Fibroblast of lung (primary cell): ENCODE measurements around the gene ARMC3. TPM values are rescaled to one million over a fixed set of nuclear protein-coding genes. Genes with fewer than 3 reads are reported as not detected.

Experiments
- DNase-seq, 2 donors: peaks; one replicate each; pipeline versions ENCODE4 v3.0.0 to v3.0.0-alpha.2; 2010; ENCODE audit warnings: low read depth in 2 of 2
- H2AFZ ChIP-seq: 2 replicates; pipeline ENCODE4 v1.5.1; 2012; ENCODE audit warnings: low read length, control low read depth, inconsistent platforms
- H3K27ac ChIP-seq: 2 replicates; pipeline ENCODE4 v1.5.1; 2011; ENCODE audit warnings: low read length, control low read depth; ENCODE audit not compliant: insufficient read depth
- H3K27me3 ChIP-seq: 2 replicates; pipeline ENCODE4 v1.5.1; 2011; ENCODE audit warnings: mild to moderate bottlenecking, low read length; ENCODE audit not compliant: control insufficient read depth, insufficient read depth
- H3K36me3 ChIP-seq: 2 replicates; pipeline ENCODE4 v1.5.1; 2011; ENCODE audit warnings: low read length; ENCODE audit not compliant: control insufficient read depth, insufficient read depth
- H3K4me1 ChIP-seq: 2 replicates; pipeline ENCODE4 v1.5.1; 2011; ENCODE audit warnings: low read length; ENCODE audit not compliant: control insufficient read depth, insufficient read depth; ENCODE audit errors: extremely low read depth
- H3K4me2 ChIP-seq: 2 replicates; pipeline ENCODE4 v1.5.1; 2011; ENCODE audit warnings: low read length, control low read depth; ENCODE audit not compliant: insufficient read depth; ENCODE audit errors: extremely low read depth
- H3K4me3 ChIP-seq, 4 experiments: fragments of 200-600 bp in 1 of 4; sonication (generic) in 1 of 4; replicated peaks in 1 of 4; 2 replicates each; pipeline ENCODE4 v1.5.1; 2011 to 2016; ENCODE audit warnings: low read length in 4 of 4, low read depth in 3 of 4, mild to moderate bottlenecking in 3 of 4, control low read depth in 2 of 4, inconsistent platforms in 1 of 4, mixed read lengths in 1 of 4; ENCODE audit not compliant: insufficient read depth in 1 of 4; ENCODE audit errors: control extremely low read depth in 1 of 4
- H3K79me2 ChIP-seq: 2 replicates; pipeline ENCODE4 v1.5.1; 2012; ENCODE audit warnings: mild to moderate bottlenecking, low read length, inconsistent platforms; ENCODE audit not compliant: control insufficient read depth, insufficient read depth
- H3K9ac ChIP-seq: 2 replicates; pipeline ENCODE4 v1.5.1; 2011; ENCODE audit warnings: mild to moderate bottlenecking, low read length, control low read depth; ENCODE audit not compliant: insufficient read depth
- H3K9me3 ChIP-seq: 2 replicates; pipeline ENCODE4 v1.5.1; 2012; ENCODE audit warnings: low read depth, low read length; ENCODE audit not compliant: control insufficient read depth, insufficient read depth
- H4K20me1 ChIP-seq: 2 replicates; pipeline ENCODE4 v1.5.1; 2011; ENCODE audit warnings: low read length; ENCODE audit not compliant: control insufficient read depth, insufficient read depth; ENCODE audit errors: extremely low read depth
- CTCF ChIP-seq, 2 donors: IDR thresholded peaks in 1 of 2; conservative IDR thresholded peaks in 1 of 2; 1 replicate in 1 of 2; 2 replicates in 1 of 2; pipeline ENCODE4 v1.5.1; 2011 to 2012; ENCODE audit warnings: low read length in 2 of 2, control low read depth in 1 of 2, inconsistent platforms in 1 of 2, low read depth in 1 of 2, mild to moderate bottlenecking in 1 of 2
- EZH2 ChIP-seq: IDR thresholded peaks from 2 replicates; pipeline ENCODE4 v1.5.1; 2012; ENCODE audit warnings: low read length, control low read depth, mild to moderate bottlenecking; ENCODE audit errors: missing control alignments
- polyA plus RNA-seq, 2 donors: library from polyadenylated mRNA; depleted of rRNA in 1 of 2; stranded (reverse) in 1 of 2; unstranded in 1 of 2; fragments of >200 nt; gene quantifications; 2 replicates each; pipeline ENCODE4 v1.2.1, GENCODE V29; 2011 to 2012; ENCODE audit warnings: missing spikeins in 1 of 2
- total RNA-seq: library from RNA; depleted of rRNA; stranded (reverse); fragments of >200 nt; gene quantifications from 2 replicates; pipeline ENCODE4 v1.2.1, GENCODE V29; 2014

Gene ARMC3
- total and polyA plus RNA-seq, 2 donors (not counting 1 experiment from before 2014, with no cell fraction given): not detected

DNA sequence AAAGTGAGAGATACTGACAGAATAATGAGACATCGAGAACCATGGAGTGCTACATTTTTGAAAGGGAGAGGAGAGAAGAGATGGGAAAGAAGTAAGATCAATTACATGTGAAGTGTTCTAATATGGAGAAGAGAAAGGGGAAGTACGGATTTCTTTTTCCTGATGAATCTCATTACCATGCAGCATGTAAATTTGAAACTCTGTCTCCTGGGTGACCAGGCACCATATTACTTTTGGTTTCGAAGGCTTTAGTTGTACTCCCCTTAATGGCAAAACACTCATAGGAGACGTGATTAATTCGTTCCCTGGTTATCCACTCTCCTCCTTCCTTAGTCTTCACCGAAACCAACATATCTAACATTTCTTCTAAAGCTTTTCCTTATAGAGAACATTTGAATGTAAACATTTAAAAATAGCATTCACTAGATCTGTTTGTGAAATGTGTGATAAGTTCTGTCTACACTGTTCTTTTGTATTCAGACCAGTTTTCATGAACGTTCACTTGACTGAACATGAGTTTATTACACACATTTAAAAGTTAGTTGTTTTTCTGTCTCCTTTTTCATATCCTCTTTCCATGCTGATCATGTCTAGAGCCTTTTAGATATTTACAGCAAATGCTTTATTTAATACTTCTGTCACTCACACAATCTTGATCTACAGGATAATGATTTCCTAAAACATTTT, 87.3 kb downstream of the ARMC3 start:
- Histone ChIP-seq H3K27ac (no peak overlapping the region), H3K27me3 (no peaks in the 10 kb centered on the region), H2AFZ (no peak overlapping the region), H3K4me3 (no peak overlapping the region), H3K4me2 (no peak overlapping the region), H3K79me2 (no peaks in the 10 kb centered on the region), H3K9me3 (no peaks in the 10 kb centered on the region), H3K4me1 (no peaks in the 10 kb centered on the region), H4K20me1 (no peaks in the 10 kb centered on the region), H3K9ac (no peak overlapping the region), H3K36me3 (no peaks in the 10 kb centered on the region)
- no peak for DNase-seq
- no peak for TF ChIP-seq EZH2
- TF ChIP-seq CTCF (conservative IDR thresholded peaks at IDR 0.05 in 1 of 2, IDR thresholded peaks at IDR 0.05 in 1 of 2; ENCODE audit: low read depth in 1 of 2, low read length in 2 of 2): no peak

DNA sequence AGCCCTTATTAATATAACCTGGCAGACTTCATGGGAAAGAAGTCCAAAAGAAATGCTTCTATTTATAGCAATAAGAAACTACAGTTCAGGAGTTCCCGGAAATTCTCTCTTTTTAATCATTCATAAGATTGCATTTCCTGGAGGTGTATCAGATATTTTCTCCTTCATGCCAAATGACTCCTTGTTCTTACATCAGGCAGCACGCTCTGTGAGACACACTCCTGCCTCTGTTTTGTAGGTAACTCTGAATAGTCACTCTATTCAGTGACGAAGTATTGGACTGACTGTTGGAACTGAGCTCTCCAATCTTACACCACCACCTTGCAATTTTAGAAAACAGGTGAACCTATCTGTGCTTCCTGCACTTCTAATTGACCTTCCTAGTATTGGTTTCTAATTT, 88.8 kb downstream of the ARMC3 start:
- H3K4me1 ChIP-seq: no peaks in the 10 kb centered on the region
- H3K9me3 ChIP-seq: no peaks in the 10 kb centered on the region

DNA sequence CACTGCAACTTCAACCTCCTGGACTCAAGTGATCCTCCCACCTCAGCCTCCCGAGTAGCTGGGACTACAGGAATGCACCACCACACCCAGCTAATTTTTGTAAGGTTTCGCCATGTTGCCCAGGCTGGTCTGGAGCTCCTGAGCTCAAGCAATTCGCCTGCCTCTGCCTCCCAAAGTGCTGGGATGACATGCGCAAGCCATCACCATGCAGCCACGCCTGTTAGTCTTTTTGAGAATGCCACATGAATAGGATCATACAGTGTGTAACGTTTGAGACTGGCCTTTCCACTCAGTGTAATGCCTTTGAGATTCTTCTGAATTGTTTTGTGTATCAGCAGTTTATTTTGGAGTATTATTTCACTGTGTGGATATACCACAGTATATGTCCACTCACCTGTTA, 91.8 kb downstream of the ARMC3 start:
- H3K9ac ChIP-seq: no peak overlapping the region
- no peak overlapping the region for H3K4me3 ChIP-seq
- TF ChIP-seq EZH2 (no peak), CTCF (conservative IDR thresholded peaks at IDR 0.05 in 1 of 2, IDR thresholded peaks at IDR 0.05 in 1 of 2; ENCODE audit: low read depth in 1 of 2, low read length in 2 of 2) (no peak)
- no peaks in the 10 kb centered on the region for H3K27me3 ChIP-seq
- H4K20me1 ChIP-seq: no peaks in the 10 kb centered on the region
- H3K4me2 ChIP-seq: no peak overlapping the region
- no peaks in the 10 kb centered on the region for H3K79me2 ChIP-seq
- no peak for DNase-seq
- no peaks in the 10 kb centered on the region for H3K4me1 ChIP-seq
- H3K36me3 ChIP-seq: no peaks in the 10 kb centered on the region
- no peak overlapping the region for H3K27ac ChIP-seq
- no peak overlapping the region for H2AFZ ChIP-seq
- no peaks in the 10 kb centered on the region for H3K9me3 ChIP-seq

More for the DNA sequence above, 88.8 kb downstream of the ARMC3 start:
- Histone ChIP-seq H2AFZ (no peak overlapping the region), H3K27me3 (no peaks in the 10 kb centered on the region), H3K79me2 (no peaks in the 10 kb centered on the region), H3K4me2 (no peak overlapping the region), H3K36me3 (no peaks in the 10 kb centered on the region), H3K27ac (no peak overlapping the region), H4K20me1 (no peaks in the 10 kb centered on the region), H3K9ac (no peak overlapping the region), H3K4me3 (no peak overlapping the region)
- TF ChIP-seq EZH2 (no peak), CTCF (conservative IDR thresholded peaks at IDR 0.05 in 1 of 2, IDR thresholded peaks at IDR 0.05 in 1 of 2; ENCODE audit: low read depth in 1 of 2, low read length in 2 of 2) (no peak)
- DNase-seq: no peak
